ENCODE results near the gene WSCD2.

DNA sequence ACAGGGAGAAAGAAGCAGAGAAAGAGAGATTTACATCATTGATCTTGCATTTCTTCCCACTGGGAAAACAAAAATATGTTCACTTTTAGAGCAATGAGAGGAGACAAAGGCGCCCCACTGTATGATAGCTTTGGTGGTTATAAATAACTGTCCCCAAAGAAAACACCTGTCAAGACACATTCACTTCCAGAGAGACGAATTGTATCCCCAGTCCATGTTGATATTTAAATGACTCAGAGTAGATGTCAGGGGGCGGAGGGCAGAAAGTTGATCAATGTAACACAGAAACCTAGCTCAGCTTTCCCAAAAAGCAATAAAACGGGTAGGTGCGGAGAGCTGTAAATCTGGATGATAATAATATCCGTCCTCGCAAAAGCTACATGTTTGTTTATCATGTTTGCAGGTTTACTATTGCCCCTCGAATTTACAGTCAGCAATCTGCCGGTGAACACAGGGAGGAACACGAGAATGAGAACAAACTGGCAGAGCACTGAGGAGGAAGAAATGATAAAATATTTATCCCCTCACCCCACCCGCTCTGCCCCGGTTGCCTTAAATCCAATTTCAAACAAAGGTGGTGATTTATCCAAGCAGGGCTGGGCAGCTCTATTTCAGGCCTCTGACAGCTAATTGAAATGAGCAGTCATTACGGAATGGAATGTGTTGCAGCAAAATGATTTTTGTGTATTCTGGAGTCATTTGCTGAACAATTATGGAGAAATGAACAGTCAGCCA is 125.6 kb downstream of the WSCD2 start:
- no peak for TF ChIP-seq POLR2AphosphoS5 (IDR thresholded peaks at IDR 0.05)
- TF ChIP-seq, protein P1, sequence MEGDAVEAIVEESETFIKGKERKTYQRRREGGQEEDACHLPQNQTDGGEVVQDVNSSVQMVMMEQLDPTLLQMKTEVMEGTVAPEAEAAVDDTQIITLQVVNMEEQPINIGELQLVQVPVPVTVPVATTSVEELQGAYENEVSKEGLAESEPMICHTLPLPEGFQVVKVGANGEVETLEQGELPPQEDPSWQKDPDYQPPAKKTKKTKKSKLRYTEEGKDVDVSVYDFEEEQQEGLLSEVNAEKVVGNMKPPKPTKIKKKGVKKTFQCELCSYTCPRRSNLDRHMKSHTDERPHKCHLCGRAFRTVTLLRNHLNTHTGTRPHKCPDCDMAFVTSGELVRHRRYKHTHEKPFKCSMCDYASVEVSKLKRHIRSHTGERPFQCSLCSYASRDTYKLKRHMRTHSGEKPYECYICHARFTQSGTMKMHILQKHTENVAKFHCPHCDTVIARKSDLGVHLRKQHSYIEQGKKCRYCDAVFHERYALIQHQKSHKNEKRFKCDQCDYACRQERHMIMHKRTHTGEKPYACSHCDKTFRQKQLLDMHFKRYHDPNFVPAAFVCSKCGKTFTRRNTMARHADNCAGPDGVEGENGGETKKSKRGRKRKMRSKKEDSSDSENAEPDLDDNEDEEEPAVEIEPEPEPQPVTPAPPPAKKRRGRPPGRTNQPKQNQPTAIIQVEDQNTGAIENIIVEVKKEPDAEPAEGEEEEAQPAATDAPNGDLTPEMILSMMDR (IDR thresholded peaks at IDR 0.05) = no peak
- TF ChIP-seq POLR2A (IDR thresholded peaks at IDR 0.05) = no peak
